ENCODE results near the gene MEGF9. TPM values are rescaled to one million over a fixed set of nuclear protein-coding genes. Genes with fewer than 3 reads are reported as not detected.

The MEGF9 gene
- total and polyA plus RNA-seq, 2 of the 13 experiments (the other 11 are each of a cell fraction or from before 2014, with no cell fraction given): 3.1 to 3.3 TPM

- TF ChIP-seq ZFP91 (CRISPR knock-in tag; IDR thresholded peaks at IDR 0.05; ENCODE audit: borderline replicate concordance) (no peak), ZNF569 (CRISPR knock-in tag; IDR thresholded peaks at IDR 0.05; ENCODE audit: borderline replicate concordance) (no peak), CREB1 (IDR thresholded peaks at IDR 0.05) (peak; percentile 98), CREB1 (CRISPR knock-in tag; IDR thresholded peaks at IDR 0.05) (peak; percentile 79), ZNF441 (CRISPR knock-in tag; IDR thresholded peaks at IDR 0.05; ENCODE audit: borderline replicate concordance) (no peak), ZBTB1 (CRISPR knock-in tag; IDR thresholded peaks at IDR 0.05; ENCODE audit: borderline replicate concordance) (no peak), ERF (CRISPR knock-in tag; IDR thresholded peaks at IDR 0.05) (no peak), RFX3 (CRISPR knock-in tag; IDR thresholded peaks at IDR 0.05) (peak; percentile 65), ETV6 (CRISPR knock-in tag; conservative IDR thresholded peaks at IDR 0.05) (no peak), ATF7 (IDR thresholded peaks at IDR 0.05) (peak; percentile 98), ATF7 (CRISPR knock-in tag; IDR thresholded peaks at IDR 0.05) (no peak), CREM (IDR thresholded peaks at IDR 0.05) (peak; percentile 34; the same call in 1 of the 2 replicates), CREM (CRISPR knock-in tag; IDR thresholded peaks at IDR 0.05) (no peak), HNF1A (IDR thresholded peaks at IDR 0.05; ENCODE audit: low read depth) (no peak), HNF1A (CRISPR knock-in tag; IDR thresholded peaks at IDR 0.05; ENCODE audit: borderline replicate concordance) (no peak), RFX1 (IDR thresholded peaks at IDR 0.05) (peak; percentile 71), ZNF678 (CRISPR knock-in tag; IDR thresholded peaks at IDR 0.05) (no peak), ZNF503 (CRISPR knock-in tag; IDR thresholded peaks at IDR 0.05) (no peak), RFX5 (IDR thresholded peaks at IDR 0.05; ENCODE audit: low read depth, low read length) (peak; percentile 47; the same call in 1 of the 2 replicates), SAP130 (CRISPR knock-in tag; IDR thresholded peaks at IDR 0.05; ENCODE audit: low read depth) (peak; percentile 29; the same call in 1 of the 2 replicates), ZNF879 (CRISPR knock-in tag; IDR thresholded peaks at IDR 0.05) (no peak)
- TF ChIP-seq, protein P1, sequence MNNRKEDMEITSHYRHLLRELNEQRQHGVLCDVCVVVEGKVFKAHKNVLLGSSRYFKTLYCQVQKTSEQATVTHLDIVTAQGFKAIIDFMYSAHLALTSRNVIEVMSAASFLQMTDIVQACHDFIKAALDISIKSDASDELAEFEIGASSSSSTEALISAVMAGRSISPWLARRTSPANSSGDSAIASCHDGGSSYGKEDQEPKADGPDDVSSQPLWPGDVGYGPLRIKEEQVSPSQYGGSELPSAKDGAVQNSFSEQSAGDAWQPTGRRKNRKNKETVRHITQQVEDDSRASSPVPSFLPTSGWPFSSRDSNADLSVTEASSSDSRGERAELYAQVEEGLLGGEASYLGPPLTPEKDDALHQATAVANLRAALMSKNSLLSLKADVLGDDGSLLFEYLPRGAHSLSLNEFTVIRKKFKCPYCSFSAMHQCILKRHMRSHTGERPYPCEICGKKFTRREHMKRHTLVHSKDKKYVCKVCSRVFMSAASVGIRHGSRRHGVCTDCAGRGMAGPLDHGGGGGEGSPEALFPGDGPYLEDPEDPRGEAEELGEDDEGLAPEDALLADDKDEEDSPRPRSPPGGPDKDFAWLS (CRISPR knock-in tag; IDR thresholded peaks at IDR 0.05; ENCODE audit: borderline replicate concordance): no peak
Measured at GRCh38 chr9:120583958-120584369, 130.3 kb downstream of the MEGF9 start (continued).
